Erythroblast (primary cell): ENCODE measurements around the gene PPIG.

Experiments used
- GATA1 ChIP-seq: IDR thresholded peaks from 2 replicates; pipeline ENCODE4 v1.6.1; 2011; ENCODE audit warnings: low read depth, mild to moderate bottlenecking, control low read depth, low read length, moderate library complexity
- POLR2A ChIP-seq: IDR thresholded peaks from 2 replicates; pipeline ENCODE4 v1.6.1; 2011; ENCODE audit warnings: mild to moderate bottlenecking, low read length

DNA sequence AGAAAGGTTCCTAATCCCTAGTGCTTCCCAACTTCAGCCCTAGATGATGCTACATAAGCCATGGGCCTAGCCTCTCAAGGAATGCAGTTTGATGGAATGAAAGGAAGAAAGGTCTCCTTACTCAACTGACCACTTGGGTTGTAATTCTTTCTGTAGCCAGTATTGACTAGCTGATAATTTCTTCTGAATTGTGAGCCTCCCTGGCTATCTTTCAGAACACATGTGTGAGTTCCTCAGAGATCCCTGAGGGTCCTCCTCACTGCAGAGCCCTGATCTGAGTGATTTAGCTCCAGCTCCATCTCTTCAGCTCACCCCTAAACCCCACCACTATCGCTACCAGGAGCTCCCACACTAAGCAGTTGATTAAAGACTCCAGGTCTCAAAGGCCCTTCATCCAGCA is 78.6 kb downstream of the PPIG start:
- TF ChIP-seq POLR2A: no peak
- no peak for TF ChIP-seq GATA1
